HG03439 (cell line): ENCODE data around the gene CCN2.
"Not testable (repeated sequence)": the region's sequence is repeated elsewhere in the genome, so short reads cannot be mapped to it uniquely, and the experiment has no call there.

Experiments
- ATAC-seq: cut with Tn5 transposase; IDR thresholded peaks from one replicate; pipeline ENCODE4 v1.9.1; 2021; ENCODE audit warnings: mild to moderate bottlenecking, moderate library complexity; ENCODE audit not compliant: unreplicated experiment

The CCN2 gene

GRCh38 chr6:131910956-131911355, 40.2 kb downstream of the CCN2 start:
- no peak for ATAC-seq

GRCh38 chr6:131910219-131910589, 41.0 kb downstream of the CCN2 start:
- peak; percentile 17 for ATAC-seq

DNA sequence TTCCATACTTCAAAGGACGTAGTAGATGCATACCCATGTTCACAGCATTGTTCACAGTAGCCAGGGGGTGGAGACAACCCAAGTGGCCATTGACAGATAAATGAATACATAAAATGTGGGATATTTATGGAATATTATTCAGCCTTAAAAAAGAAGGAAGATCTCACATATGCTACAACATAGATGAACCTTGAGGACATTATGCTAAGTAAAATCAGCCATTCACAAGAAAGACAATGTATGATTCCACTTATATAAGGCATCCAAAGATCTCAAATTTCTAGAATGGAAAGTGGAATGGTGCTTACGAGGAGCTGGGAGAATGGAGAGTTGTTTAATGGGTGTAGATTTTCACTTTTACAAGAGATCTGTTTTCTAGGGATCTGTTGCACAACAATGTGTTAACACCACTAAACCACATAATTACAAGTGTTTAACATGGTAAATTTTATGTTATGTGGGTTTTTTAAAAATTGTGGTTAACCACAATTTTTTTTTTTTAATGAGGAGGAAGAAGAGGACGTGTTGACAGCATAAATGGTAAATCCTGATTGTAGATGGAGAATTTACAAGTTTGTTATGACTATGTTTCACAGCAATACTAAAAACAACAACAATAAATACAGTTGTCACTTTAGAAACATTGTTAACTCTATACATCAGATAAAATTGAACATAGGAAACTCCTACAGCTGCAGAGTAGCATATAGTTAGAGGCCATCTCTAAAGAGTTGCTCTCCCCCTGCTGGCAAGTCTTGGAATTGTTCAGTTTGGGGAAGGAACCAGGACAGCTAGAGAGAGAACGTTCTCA, 41.6 kb downstream of the CCN2 start:
- ATAC-seq = peak; percentile 98

- ATAC-seq = not testable (repeated sequence)
Observed at GRCh38 chr6:131908787-131909186, 42.4 kb downstream of the CCN2 start.

DNA sequence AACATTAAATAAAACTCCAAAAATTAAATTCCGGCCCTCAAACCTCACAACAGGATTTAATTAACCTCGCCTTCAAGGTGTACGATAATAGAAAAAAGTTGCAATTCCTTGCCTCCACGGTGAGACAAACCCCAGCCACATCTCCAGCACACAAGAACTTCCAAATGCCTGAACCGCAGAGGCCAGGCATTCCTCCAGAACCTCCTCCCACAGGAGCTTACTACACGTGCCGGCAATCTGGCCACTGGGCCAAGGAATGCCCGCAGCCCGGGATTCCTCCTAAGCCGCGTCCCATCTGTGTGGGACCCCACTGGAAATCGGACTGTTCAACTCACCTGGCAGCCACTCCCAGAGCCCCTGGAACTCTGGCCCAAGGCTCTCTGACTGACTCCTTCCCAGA, 47.4 kb downstream of the CCN2 start:
- ATAC-seq = not testable (repeated sequence)

- ATAC-seq = not testable (repeated sequence)
Observed at GRCh38 chr6:131901326-131901873, 49.8 kb downstream of the CCN2 start.

DNA sequence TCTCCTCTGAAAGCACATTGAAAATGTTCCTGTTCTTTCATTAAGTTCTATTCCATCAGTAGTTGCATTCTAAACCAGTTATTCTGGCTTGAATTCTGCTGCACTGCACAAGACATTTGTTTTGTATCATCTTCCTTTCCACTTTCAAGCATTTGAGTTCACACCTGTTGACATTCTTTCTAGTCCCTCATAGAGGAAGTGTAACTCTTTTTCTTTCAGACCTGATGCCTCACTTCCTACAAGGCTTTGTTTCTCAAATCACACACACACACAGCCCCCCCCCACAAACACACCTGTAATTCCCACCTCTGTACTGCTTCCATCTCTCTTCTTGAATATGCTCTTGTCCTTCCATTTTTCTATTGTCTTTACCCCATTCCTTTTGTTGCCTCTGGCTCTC, 50.9 kb downstream of the CCN2 start:
- no peak for ATAC-seq

DNA sequence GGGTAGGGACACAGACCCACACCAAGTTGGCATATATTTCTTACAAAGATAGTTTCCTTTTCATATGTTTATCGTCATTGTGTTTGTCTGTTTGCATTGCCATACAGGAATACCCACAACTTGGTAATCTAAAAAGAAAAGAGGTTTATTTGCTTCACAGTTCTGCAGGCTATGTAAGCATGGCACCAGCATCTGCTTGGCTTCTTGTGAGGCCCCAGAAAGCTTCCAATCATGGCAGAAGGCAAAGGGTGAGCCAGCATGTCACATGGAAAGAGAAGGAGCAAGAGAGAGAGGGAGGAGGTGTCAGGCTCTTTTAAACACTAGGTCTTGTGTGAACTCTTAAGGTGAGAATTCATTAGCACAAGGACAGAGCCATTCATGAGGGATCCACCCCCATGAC, 52.5 kb downstream of the CCN2 start:
- ATAC-seq = no peak
